DMS 273 treated with DMSO at 0.1 percent for 48 hours (cell line): ENCODE data around the gene PLAAT3.
A peak's percentile ranks its signal among the peaks of the same experiment; 100 is the strongest.
"Not testable (repeated sequence)": the region's sequence is repeated elsewhere in the genome, so short reads cannot be mapped to it uniquely, and the experiment has no call there.

ENCODE experiments used
- DNase-seq: peaks from one replicate; lab custom pipeline; 2025; lab: John Stamatoyannopoulos, UW

Gene PLAAT3

GRCh38 chr11:63567044-63567840, 47.0 kb downstream of the PLAAT3 start:
- peak; percentile 34 for DNase-seq

- no peak for DNase-seq
These were observed 49.4 kb downstream of the PLAAT3 start for GRCh38 chr11:63564784-63565350.

- no peak for DNase-seq
These were observed 50.0 kb downstream of the PLAAT3 start for GRCh38 chr11:63564056-63564774.

- no peak for DNase-seq
These were observed 50.8 kb downstream of the PLAAT3 start, which contains the start of gene PLAAT2 for GRCh38 chr11:63563201-63564055. Gene PLAAT2, minus strand, starts transcription at chr11:63563379. Its CDS starts 55 bp downstream, at chr11:63563324.

- no peak for DNase-seq
These were observed 53.6 kb downstream of the PLAAT3 start for GRCh38 chr11:63560506-63561180.

- DNase-seq: no peak
These were observed 55.6 kb downstream of the PLAAT3 start for GRCh38 chr11:63558459-63559157.

GRCh38 chr11:63557570-63557969, 56.7 kb downstream of the PLAAT3 start:
- DNase-seq: no peak

GRCh38 chr11:63556404-63557013, 57.7 kb downstream of the PLAAT3 start:
- DNase-seq: no peak

- DNase-seq: no peak
These were observed 59.4 kb downstream of the PLAAT3 start for GRCh38 chr11:63554877-63555223.

GRCh38 chr11:63553759-63554158, 60.5 kb downstream of the PLAAT3 start:
- no peak for DNase-seq

GRCh38 chr11:63552921-63553320, 61.3 kb downstream of the PLAAT3 start:
- DNase-seq: no peak

- no peak for DNase-seq
These were observed 62.4 kb downstream of the PLAAT3 start for GRCh38 chr11:63551889-63552266.

GRCh38 chr11:63551091-63551888, 62.9 kb downstream of the PLAAT3 start:
- no peak for DNase-seq

GRCh38 chr11:63550156-63550700, 64.0 kb downstream of the PLAAT3 start:
- not testable (repeated sequence) for DNase-seq

GRCh38 chr11:63549411-63549810, 64.8 kb downstream of the PLAAT3 start:
- no peak for DNase-seq

GRCh38 chr11:63548178-63548577, 66.1 kb downstream of the PLAAT3 start:
- DNase-seq: no peak

GRCh38 chr11:63547061-63547460, 67.2 kb downstream of the PLAAT3 start:
- no peak for DNase-seq

- no peak for DNase-seq
These were observed 70.5 kb downstream of the PLAAT3 start for GRCh38 chr11:63543711-63544110.

GRCh38 chr11:63542506-63542905, 71.7 kb downstream of the PLAAT3 start:
- not testable (repeated sequence) for DNase-seq
